GM18870 (cell line): ENCODE data around the gene CGB5.
"Not testable (repeated sequence)": the region's sequence is repeated elsewhere in the genome, so short reads cannot be mapped to it uniquely, and the experiment has no call there.

ENCODE experiments used
- ATAC-seq: cut with Tn5 transposase; IDR thresholded peaks from one replicate; pipeline ENCODE4 v1.9.1; 2021; ENCODE audit warnings: moderate library complexity; ENCODE audit not compliant: unreplicated experiment

Gene CGB5

DNA sequence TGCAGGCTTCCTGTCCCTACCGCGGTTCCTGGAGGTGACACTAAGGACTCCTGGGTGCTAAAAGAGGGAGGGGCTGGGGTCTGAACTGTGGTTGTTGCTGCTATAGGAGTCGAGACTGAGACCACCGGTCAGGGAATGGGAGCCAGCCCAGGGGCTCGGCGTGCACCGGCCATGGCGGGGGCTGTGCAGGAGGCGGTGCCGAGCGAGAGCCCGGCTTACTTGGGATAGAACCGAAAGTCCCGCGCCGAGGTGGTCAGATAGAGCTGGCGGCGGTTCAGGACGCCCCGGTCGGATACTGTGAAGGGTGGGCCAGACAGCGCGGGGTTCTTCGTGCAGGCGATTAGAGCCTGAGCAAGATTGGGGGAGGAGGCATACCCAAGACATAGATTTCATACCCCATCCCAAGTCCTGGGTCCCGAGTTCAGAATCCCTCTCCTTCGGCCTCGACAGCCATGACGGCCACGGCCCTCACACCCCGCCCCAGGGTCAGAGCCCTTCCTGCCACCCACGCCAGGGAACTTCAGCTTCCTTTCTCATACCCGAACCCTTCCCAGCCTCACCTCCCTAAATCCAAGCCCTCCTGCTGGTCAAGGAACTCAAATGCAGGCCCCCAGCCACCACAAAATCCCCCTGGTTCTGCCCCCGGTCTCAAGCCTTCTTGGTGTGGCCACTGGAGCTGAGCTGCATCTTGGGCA is 13.4 kb downstream of the CGB5 start:
- ATAC-seq, result not testable (repeated sequence)

DNA sequence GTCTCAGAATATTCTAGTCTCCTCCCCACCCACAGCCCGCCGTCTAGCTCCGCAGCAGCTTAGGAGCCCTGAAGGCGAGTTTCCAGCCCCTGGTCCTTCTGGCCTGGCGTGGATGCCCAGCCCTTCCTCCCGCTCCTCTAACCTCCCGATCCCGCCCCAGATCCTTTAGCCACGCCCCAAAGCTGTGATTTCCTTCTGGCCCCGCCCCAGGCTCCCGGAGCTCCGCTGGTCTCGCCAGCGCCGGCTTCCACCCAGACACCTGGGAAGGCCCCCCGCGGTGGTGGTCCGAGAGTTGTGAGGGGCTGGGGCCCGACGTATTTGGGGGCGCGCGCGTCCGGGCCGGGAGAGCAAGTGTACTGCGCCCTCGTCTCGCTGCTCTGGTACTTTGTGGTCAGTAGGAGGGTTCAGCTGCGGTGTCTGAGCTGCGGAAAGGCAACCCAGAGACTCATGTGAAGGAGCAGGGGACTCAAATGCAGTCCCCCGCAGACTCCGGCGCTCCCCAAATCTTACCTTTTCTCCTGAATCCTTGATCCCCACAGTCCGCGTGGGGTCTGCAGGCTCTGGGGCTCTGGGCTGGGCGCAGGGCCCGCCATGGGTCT is 14.1 kb downstream of the CGB5 start, which contains the start of gene CGB7:
TSS of gene CGB7 (minus strand) at position 114 of the 599 bp plus-strand sequence. CDS start 2,374 bp downstream, outside the sequence.
- no peak for ATAC-seq

DNA sequence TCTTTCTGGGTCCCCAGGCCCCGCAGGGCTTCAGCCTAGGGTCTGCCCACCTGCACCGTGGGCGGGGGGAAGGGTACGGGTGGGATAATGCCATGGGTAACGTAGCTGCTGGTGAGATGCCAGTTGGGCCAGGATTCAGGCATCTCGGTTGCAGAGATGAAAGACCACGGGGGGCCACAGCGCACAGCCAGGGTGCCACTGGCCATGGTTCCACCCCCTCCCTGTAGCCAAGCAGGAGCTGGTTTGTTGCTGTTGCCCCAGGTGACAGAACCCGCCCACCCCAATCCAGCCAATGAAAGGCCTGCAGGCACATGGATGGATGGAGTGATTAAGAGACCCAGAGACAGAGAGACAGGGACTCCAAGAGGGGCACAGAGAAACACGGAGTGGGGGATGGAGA is 14.9 kb downstream of the CGB5 start:
- no peak for ATAC-seq

DNA sequence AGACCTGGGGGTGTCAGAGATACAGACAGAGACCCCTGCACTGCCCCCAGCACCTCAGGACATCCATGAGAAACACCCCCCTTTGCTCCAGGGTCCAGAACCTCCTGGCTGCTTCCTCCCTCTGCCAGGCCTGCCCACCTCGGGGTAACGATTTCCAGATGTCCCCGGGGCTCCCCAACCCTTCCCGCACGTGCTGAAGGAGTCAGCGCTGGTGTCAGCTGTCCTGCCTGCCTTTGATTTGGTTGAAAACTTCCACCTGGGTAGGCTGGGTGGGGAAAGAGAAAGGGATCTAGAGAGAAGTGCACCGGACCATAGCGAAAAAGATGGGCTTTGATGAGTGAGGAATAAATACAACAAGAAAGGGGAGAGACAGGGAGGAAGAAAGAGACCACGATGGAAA is 15.4 kb downstream of the CGB5 start:
- ATAC-seq, result no peak

DNA sequence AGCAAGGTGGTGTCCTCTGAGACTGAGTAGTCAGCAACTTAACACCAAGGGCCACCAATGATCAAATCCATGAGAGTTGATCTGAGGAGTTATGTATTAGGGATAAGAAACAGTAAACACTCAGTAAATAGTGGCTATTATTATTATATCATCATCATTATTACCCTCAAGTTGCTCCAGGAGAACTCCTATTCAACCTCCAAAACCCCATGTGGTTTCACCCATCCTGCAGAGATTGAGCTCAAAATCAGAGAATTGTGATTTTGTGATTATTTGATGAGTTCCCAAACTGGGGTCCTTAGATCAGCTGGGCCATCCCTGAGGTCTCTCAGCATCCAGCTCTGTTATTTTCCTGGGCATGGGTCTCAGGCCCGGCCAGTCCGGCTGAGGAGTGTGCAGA is 17.4 kb downstream of the CGB5 start:
- ATAC-seq, result no peak

DNA sequence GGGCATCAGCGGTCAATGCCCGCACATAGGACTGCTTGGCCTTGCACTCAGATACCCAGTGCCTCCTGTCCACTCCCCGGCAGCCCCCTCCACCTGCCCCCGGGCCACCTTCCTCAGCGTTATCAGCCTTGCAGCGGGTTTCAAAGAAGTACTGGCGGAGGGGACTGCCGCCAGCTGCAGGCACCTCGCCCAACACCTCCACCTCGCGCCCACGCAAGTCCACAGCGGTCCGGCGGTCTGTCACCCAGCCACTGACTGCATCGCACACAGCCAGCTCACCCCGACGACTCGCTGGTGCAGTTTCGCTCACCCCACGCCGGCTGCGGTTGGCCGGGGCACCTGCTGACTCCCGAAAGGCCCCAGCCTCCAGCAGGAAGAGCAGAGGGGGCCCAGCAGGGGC is 17.8 kb downstream of the CGB5 start:
- no peak for ATAC-seq

DNA sequence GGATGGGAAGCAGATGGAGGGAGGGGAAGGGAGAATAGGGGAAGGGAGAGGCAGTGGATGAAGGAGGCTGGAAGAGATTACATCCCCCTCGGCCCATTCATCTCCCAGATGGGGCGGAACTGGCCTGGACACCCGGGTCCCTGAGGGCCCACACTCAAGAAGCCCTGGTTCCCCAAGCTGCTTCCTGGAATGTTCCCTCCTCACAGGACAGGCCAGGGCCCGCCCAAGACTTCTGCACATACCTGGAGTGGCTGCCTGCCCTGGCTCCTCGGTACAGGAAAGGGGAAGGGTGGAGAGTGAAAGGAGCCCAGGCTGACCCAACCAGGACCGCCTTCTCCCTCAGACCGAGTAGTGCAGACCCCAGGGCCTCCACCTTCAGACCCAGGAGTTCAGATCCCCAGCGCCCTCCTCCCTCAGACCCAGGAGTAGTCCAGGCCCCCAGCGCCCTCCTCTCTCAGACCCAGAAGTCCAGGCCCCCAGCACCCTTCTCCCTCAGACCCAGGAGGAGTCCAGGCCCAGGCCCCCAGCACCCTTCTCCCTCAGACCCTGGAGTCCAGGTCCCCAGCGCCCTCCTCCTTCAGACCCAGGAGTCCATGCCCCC is 20.5 kb downstream of the CGB5 start:
- ATAC-seq, result no peak

DNA sequence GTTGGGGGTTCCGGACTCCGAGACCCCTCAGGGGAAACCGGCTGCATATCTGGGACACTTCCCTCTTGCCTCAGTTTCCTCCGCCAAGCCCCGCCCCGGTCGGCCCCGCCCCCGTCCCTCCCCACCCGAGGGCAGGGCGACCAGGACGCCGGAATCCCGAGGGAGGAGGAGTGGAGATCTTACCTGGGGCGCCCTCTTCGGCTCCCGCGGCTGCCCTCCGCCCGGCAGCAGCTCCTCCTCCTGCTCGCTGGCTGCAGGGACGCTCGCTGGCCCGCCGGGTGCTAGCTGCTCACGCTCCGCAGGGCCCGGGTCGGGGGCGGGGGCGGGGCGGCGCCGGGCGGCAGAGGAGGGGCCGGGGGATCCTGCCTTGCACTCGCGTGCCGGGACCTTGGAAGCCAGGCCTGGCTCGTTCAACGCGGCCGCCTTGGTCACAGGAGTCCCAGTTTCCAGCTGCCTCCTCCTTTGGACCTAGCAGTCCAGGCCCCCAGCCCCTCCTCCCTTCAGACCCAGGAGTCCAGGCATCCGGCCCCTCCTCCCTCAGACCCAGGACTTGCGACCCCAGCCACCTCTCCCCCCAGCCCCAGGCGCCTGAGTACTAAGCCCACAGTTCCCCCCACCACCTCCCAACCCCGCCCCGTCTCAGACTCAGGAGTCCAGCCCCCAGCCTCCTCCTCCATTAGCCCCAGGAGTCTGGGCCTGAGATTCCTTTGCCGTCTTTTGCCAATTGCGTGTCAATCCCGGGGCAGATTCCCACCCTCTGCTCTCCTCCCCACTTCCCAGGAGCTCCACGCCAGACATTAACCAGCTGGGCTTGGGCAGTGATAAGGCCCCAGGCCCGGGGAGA is 21.3 kb downstream of the CGB5 start, which contains the start of gene NTF4:
TSS of gene NTF4 (minus strand) at position 51 of the 844 bp plus-strand sequence. CDS start 2,821 bp downstream, outside the sequence.
- ATAC-seq, result no peak

DNA sequence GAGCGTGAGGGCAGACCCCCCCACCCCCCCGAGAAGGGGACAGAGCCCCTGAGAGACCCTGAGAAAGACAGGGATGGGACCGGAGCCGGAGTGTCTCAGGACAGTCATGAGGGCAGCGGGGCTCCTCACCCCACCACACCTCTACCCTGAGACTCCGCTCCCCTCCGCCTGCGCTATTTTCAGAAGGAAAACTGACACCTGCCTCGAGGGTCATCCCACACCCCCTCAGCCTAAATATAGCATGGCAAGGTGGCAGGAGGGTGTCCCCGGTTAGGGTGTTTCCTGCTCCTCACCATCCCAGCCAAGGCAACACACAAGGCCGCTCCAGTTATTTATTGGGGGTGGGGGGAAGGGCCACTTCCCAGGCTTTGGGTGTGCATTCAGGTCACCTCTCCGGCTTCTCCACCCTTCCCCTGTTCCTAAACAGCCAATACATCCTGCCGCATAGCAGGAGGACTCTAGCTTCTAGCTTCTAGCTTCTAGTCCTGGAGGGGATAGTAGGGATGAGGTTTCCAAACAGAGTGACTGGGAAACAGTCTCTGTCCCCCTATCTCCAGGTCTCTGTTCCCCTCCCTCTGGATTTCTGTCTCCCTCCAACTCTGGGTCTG is 22.4 kb downstream of the CGB5 start:
- no peak for ATAC-seq

DNA sequence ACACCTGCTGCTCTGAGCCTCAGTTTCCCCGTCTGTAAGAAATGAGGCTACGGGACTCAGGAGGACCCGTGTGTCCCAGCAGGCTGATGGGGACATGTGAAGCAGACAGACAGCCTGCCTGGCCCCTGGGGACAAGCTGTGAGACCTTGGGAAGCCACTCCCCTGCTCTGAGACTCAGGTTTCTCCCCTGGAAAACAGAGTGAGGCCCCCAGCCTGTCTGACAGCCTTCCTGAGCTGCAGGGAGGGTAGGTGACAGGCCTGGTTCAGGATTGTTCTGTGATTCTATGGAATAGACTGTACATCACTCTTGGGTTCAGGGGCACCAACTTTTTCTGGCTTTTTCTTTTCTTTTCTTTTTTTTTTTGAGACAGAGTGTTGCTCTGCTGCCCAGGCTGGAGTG is 23.9 kb downstream of the CGB5 start:
- no peak for ATAC-seq

DNA sequence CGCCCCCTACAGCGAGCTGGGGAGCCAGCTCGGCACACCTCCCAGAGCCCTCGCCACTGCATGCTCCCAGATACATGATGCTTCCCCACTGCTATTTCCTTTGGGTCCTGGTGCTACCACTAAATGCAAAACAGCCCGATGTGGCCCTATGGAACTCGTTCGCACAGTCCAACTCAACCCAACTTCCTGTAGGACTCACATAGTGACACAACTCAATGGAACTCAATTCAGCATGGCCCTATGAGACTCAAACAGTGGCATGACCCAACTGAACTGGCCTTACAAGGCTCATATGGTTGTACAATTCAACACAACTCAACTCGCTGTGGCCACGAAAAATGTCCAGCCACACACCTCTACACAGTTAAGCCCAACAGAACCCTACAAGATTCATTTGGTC is 25.4 kb downstream of the CGB5 start:
- no peak for ATAC-seq

DNA sequence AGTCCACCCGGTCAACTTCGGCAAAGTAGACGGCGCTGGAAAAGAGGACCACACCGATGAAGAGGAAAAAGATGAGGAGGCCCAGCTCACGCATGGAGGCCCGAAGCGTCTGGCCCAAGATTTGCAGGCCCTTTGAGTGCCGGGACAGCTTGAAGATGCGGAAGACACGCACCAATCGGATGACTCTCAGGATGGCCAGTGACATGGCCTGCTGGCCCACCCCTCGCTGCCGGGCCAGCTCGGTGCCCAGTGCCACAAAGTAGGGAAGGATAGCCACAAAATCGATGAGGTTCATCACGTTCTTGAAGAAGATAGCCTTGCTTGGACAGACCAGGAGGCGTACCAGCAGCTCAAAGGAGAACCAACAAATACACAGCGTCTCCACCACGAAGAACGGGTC is 26.8 kb downstream of the CGB5 start:
- no peak for ATAC-seq

DNA sequence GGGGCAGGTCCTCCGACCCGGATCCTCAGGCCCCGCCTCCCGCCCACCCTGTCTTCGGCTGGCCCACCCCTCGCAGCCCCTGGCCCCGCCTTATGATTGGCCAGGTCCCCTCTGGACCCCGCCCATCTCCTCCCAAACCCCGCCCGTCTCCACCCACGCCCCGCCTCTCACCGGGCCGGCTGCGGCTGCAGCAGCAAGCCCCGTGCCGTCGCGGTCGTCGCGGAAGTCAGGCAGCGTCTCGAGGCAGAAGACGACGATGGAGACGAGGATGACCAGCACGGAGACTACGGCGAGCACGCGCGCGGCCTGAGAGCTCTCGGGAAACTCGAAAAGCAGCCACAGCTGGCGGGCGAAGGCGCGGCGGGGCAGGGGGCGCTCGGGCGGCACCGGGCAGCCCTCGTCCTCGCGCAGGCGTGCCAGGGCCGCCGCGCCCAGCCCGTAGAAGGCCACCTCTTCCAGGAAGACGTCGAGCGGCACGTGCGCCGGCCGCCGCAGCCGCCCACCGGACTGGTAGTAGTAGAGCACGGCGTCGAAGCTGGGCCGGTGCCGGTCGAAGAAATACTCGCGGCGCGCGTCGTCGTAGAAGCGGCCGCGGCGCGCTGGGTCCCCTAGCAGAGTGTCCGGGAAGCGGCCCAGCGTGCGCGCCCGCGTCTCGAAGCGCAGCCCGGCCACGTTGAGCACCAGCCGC is 28.4 kb downstream of the CGB5 start:
- ATAC-seq, result no peak

DNA sequence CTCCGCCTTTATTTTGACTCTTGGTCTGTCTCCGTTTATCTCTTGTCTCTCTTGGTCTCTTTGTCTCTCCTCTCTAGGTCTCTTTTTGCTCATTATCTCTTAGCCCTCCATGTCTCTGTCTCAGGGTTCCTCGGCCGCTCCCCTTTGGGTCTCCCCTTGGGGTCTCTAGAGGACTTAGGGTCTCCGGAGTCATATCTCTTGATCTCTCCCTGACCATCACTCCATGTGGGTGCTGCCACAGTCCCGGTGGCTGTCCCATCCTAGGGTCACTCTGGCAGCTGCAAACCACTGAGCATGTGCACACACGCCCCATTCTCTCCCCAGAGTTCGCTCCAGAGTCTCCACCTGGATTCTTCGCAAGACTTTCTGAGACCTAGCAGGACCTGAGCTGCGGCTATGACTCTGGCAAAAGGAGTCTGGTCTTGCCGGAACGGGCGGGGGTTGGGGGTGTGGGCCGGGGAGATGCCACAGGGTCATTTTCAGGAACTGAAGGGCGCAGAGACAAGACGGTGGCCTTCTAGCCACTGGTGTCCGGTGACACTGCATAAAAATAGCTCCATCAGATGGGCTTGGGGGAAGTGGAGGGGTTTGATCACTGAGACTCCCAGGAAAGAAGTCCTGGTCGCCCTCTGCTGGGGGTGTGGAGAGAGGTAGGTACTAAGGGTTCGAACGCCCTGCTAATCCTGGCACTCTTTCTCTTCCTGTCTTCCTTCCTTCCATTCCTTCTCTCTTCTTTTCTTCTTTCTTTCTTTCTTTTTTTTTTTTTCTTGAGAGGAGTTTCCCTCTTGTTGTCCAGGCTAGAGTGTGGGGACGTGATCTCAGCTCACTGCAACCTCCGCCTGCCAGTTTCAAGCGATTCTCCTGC is 30.1 kb downstream of the CGB5 start:
- ATAC-seq, result no peak

DNA sequence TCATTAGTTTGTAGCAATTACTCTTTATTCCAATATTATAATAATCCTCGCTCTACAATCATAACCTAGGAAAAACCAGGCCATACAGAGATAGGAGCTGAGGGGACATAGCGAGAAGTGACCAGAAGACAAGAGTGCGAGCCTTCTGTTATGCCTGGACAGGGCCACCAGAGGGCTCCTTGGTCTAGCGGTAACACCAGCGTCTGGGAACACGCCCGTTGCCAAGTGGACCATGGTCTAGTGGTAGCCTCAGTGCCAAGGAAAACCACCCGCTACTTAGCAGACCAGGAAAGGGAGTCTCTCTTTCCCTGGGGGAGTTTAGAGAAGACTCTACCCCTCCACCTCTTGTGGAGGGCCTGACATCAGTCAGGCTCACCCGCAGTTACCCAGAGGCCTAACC is 31.2 kb downstream of the CGB5 start:
- not testable (repeated sequence) for ATAC-seq

DNA sequence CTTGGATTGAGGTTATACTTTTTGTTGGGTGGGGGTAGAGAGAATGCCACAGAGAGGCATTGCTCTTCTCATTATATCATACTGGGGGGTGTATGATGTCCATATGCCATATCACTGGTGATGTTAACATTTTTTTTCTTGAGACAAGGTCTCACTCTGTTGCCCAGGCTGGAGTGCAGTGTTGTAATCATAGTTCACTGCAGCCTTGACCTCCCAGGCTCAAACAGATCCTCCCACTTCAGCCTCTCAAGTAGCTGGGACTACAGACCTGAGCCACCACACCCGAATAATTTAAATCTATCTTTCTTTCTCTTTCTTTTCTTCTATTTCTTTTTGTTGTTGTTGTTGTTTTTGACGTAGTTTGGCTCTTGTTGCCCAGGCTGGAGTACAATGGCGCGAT is 36.7 kb downstream of the CGB5 start:
- no peak for ATAC-seq

DNA sequence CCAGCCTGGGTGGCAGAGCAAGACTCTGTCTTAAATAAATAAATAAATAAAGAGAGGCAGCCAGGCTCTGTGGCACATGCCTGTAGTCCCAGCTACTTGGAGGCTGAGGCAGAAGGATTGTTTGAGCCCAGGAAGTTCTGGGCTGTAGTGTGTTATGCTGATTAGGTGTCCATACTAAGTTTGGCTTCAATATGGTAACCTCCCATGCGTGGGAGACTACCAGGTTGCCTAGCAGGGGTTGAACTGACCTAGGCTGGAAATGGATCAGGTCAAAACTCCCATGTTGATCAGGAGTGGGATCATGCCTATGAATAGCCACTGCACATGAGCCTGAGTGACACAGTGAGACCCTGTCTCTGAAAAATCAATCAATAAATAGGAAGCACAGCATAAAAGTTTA is 37.6 kb downstream of the CGB5 start:
- ATAC-seq, result no peak

DNA sequence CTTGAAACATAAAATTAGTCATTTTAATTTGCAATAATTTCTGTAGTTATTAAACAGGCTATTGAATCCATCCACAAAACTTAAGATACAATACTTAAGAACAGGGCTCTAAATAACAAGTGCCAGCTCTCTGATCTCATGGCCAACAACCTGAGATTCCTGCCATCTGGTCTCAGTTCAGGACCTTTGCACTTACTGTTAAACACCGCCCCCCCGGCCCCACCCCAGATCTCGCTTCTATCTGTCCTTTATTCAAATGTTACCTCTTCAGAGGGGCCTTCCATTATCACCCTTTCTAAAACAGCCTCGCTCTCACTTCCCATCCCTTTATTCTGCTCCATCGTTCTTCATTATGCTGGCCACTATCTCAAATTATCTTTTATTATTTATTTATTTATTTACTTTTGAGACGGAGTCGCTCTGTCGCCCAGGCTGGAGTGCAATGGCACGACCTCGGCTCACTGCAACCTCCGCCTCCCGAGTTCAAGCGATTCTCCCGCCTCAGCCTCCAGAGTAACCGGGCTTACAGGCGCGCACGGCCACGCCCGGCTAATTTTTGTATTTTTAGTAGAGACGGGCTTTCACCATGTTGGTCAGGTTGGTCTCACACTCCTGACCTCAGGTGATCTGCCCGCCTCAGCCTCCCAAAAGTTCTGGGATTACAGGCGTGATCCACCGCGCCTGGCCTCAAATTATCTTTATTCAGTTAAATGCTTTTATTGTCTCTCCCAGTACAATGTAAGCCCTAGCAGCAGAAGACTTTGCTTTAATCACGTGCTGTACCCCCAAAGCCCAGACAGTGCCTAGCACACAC is 40.8 kb downstream of the CGB5 start:
- ATAC-seq, result no peak
